ENCODE data around the gene SIMC1.

The SIMC1 gene

GRCh38 chr5:176371621-176372539, 133.7 kb downstream of the SIMC1 start:
- no peak overlapping the region for H3K4me3 ChIP-seq (ENCODE audit: low read depth in 1 of 2, low read length in 2 of 2)
- H3K27me3 ChIP-seq (ENCODE audit: low read depth, low read length), result no peaks in the 10 kb centered on the region
- no peak overlapping the region for H3K27ac ChIP-seq (ENCODE audit: low read length)
- no peaks in the 10 kb centered on the region for H3K9me3 ChIP-seq (ENCODE audit: control insufficient read depth in 1 of 2, low read length in 2 of 2)
- H3K36me3 ChIP-seq (ENCODE audit: control insufficient read depth in 1 of 2, insufficient read depth in 2 of 2, low read length in 2 of 2), result peaks cover 0 to 34% of the 10 kb centered on the region in 2 donors
- peaks cover 0 to 12% of the 10 kb centered on the region in 2 donors for H3K4me1 ChIP-seq (ENCODE audit: control insufficient read depth in 1 of 2, insufficient read depth in 2 of 2, low read length in 2 of 2)

DNA sequence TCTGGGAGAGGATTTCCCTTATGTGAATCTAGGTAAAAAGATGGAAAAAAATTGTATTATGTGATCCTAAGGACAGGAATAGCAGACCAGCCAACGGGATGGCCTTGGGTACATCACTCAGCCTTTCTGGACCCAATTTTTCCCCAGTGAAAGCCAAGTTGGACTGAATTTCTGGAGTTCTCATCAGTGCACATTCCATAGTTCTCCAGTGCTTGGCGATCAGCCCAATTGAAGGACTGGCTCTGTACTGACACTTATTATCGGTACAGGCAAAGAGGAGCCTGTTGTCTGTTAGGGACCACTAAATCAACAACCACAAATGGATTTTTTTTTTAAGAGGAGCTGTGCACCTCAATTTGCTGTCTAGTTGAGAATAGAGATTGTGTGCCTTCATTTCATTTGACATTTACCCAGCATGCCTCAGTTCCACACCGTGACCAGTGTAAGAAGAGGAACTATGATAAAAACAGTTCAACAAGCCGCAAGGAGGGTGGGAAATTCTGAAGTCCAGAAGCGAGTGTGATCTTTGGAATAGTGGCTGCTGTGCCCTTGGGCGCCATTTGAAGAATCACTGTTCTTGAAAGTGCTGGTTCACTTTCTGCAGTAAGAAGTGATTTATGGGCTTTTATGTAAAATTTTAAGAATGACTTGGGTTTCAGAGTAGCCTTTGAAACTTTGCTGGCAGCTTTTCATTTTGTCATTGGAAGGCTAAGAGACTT, 135.0 kb downstream of the SIMC1 start:
- Histone ChIP-seq H3K4me1 (ENCODE audit: control insufficient read depth in 1 of 2, insufficient read depth in 2 of 2, low read length in 2 of 2) (peaks cover 0 to 12% of the 10 kb centered on the region in 2 donors), H3K4me3 (ENCODE audit: low read depth in 1 of 2, low read length in 2 of 2) (no peak overlapping the region), H3K36me3 (ENCODE audit: control insufficient read depth in 1 of 2, insufficient read depth in 2 of 2, low read length in 2 of 2) (peaks cover 0 to 26% of the 10 kb centered on the region in 2 donors), H3K27ac (ENCODE audit: low read length) (no peak overlapping the region), H3K27me3 (ENCODE audit: low read depth, low read length) (no peaks in the 10 kb centered on the region), H3K9me3 (ENCODE audit: control insufficient read depth in 1 of 2, low read length in 2 of 2) (no peaks in the 10 kb centered on the region)

DNA sequence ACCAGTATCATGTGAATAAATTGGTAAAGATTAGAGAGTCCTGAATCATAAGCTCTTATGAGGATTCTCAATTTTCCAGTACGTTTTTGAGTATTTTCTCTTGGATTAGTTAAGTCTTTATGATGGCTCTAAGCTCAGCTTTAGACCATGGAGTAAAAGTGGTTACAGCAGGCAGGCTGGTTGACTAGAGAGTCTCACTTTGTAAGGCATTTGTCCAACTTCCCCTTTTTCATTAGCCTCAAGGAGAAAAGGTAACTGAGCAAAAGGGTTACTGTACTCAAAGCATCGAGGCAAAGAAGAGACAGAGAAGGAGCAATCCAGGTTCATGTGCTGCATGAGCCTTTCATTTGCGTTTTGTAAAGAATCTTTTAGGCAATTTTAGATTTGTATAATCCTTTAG, 141.7 kb downstream of the SIMC1 start:
- Histone ChIP-seq H3K9me3 (ENCODE audit: control insufficient read depth in 1 of 2, low read length in 2 of 2) (no peaks in the 10 kb centered on the region), H3K36me3 (ENCODE audit: control insufficient read depth in 1 of 2, insufficient read depth in 2 of 2, low read length in 2 of 2) (peaks cover 23 to 27% of the 10 kb centered on the region in 2 donors), H3K4me1 (ENCODE audit: control insufficient read depth in 1 of 2, insufficient read depth in 2 of 2, low read length in 2 of 2) (peaks cover 0 to 12% of the 10 kb centered on the region in 2 donors), H3K27me3 (ENCODE audit: low read depth, low read length) (no peaks in the 10 kb centered on the region), H3K4me3 (ENCODE audit: low read depth in 1 of 2, low read length in 2 of 2) (no peak overlapping the region), H3K27ac (ENCODE audit: low read length) (no peak overlapping the region)

- Histone ChIP-seq H3K36me3 (ENCODE audit: control insufficient read depth in 1 of 2, insufficient read depth in 2 of 2, low read length in 2 of 2) (peaks cover 34 to 36% of the 10 kb centered on the region in 2 donors), H3K4me1 (ENCODE audit: control insufficient read depth in 1 of 2, insufficient read depth in 2 of 2, low read length in 2 of 2) (peaks cover 0 to 12% of the 10 kb centered on the region in 2 donors), H3K27me3 (ENCODE audit: low read depth, low read length) (no peaks in the 10 kb centered on the region), H3K9me3 (ENCODE audit: control insufficient read depth in 1 of 2, low read length in 2 of 2) (no peaks in the 10 kb centered on the region), H3K4me3 (ENCODE audit: low read depth in 1 of 2, low read length in 2 of 2) (no peak overlapping the region), H3K27ac (ENCODE audit: low read length) (no peak overlapping the region)
Measured at GRCh38 chr5:176381423-176381822, 143.2 kb downstream of the SIMC1 start.

DNA sequence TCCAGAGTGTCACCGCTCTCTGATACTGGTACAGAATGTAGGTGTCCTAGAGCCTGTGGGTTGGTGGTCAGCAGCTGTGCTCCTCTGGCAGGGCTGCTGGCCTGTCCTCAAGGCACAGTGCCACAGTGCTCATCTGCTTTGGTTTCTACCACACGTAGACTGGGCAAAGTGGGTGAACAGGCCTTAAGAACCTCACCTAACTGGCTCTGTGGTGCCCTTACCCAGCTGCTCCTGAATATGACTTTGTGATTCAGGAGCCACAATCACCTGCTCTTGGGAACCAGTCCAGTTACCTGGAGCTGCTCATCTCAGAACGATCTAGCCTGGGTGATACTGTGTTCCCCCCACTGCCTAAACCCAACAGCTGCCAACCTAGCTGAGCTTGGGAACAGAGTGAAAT, 143.8 kb downstream of the SIMC1 start:
- H3K9me3 ChIP-seq (ENCODE audit: control insufficient read depth in 1 of 2, low read length in 2 of 2), result no peaks in the 10 kb centered on the region
- H3K27ac ChIP-seq (ENCODE audit: low read length), result no peak overlapping the region
- H3K4me1 ChIP-seq (ENCODE audit: control insufficient read depth in 1 of 2, insufficient read depth in 2 of 2, low read length in 2 of 2), result peaks cover 0 to 12% of the 10 kb centered on the region in 2 donors
- peaks cover 34 to 36% of the 10 kb centered on the region in 2 donors for H3K36me3 ChIP-seq (ENCODE audit: control insufficient read depth in 1 of 2, insufficient read depth in 2 of 2, low read length in 2 of 2)
- H3K27me3 ChIP-seq (ENCODE audit: low read depth, low read length), result no peaks in the 10 kb centered on the region
- H3K4me3 ChIP-seq (ENCODE audit: low read depth in 1 of 2, low read length in 2 of 2), result no peak overlapping the region

DNA sequence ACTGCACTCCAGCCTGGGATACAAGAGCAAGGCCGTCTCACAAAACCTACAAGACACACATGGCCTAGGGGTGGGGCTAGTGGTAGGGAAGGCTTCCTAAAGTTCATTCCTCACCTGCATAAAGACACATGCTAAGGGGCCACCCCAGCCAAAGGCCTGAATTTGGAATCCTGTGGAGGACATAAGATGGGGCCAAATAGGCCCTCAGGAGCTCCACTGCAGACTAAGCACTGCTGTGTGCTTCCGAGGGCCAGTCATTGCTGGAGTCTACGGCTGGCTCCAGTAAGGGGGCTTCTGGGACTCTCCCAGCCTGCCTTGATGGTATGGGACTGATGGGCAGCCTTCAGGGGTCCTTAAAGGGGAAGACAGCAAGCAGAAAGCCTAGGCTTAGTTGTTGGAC, 144.5 kb downstream of the SIMC1 start:
- no peaks in the 10 kb centered on the region for H3K9me3 ChIP-seq (ENCODE audit: control insufficient read depth in 1 of 2, low read length in 2 of 2)
- H3K36me3 ChIP-seq (ENCODE audit: control insufficient read depth in 1 of 2, insufficient read depth in 2 of 2, low read length in 2 of 2), result peaks cover 34 to 36% of the 10 kb centered on the region in 2 donors
- H3K27me3 ChIP-seq (ENCODE audit: low read depth, low read length), result no peaks in the 10 kb centered on the region
- H3K27ac ChIP-seq (ENCODE audit: low read length), result no peak overlapping the region
- peaks cover 0 to 19% of the 10 kb centered on the region in 2 donors for H3K4me1 ChIP-seq (ENCODE audit: control insufficient read depth in 1 of 2, insufficient read depth in 2 of 2, low read length in 2 of 2)
- no peak overlapping the region for H3K4me3 ChIP-seq (ENCODE audit: low read depth in 1 of 2, low read length in 2 of 2)

GRCh38 chr5:176383248-176383905, 145.2 kb downstream of the SIMC1 start:
- H3K9me3 ChIP-seq (ENCODE audit: control insufficient read depth in 1 of 2, low read length in 2 of 2), result no peaks in the 10 kb centered on the region
- H3K36me3 ChIP-seq (ENCODE audit: control insufficient read depth in 1 of 2, insufficient read depth in 2 of 2, low read length in 2 of 2), result peaks cover 34 to 36% of the 10 kb centered on the region in 2 donors
- no peak overlapping the region for H3K27ac ChIP-seq (ENCODE audit: low read length)
- H3K27me3 ChIP-seq (ENCODE audit: low read depth, low read length), result no peaks in the 10 kb centered on the region
- H3K4me3 ChIP-seq (ENCODE audit: low read depth in 1 of 2, low read length in 2 of 2), result no peak overlapping the region
- peaks cover 0 to 25% of the 10 kb centered on the region in 2 donors for H3K4me1 ChIP-seq (ENCODE audit: control insufficient read depth in 1 of 2, insufficient read depth in 2 of 2, low read length in 2 of 2)

- no peak overlapping the region for H3K4me3 ChIP-seq (ENCODE audit: low read depth in 1 of 2, low read length in 2 of 2)
- H3K27me3 ChIP-seq (ENCODE audit: low read depth, low read length), result no peaks in the 10 kb centered on the region
- no peak overlapping the region for H3K27ac ChIP-seq (ENCODE audit: low read length)
- H3K36me3 ChIP-seq (ENCODE audit: control insufficient read depth in 1 of 2, insufficient read depth in 2 of 2, low read length in 2 of 2), result peaks cover 34 to 36% of the 10 kb centered on the region in 2 donors
- no peaks in the 10 kb centered on the region for H3K9me3 ChIP-seq (ENCODE audit: control insufficient read depth in 1 of 2, low read length in 2 of 2)
- peaks cover 0 to 25% of the 10 kb centered on the region in 2 donors for H3K4me1 ChIP-seq (ENCODE audit: control insufficient read depth in 1 of 2, insufficient read depth in 2 of 2, low read length in 2 of 2)
Measured at GRCh38 chr5:176383961-176384360, 145.7 kb downstream of the SIMC1 start.

- Histone ChIP-seq H3K4me1 (ENCODE audit: control insufficient read depth in 1 of 2, insufficient read depth in 2 of 2, low read length in 2 of 2) (peaks cover 0 to 26% of the 10 kb centered on the region in 2 donors), H3K36me3 (ENCODE audit: control insufficient read depth in 1 of 2, insufficient read depth in 2 of 2, low read length in 2 of 2) (peaks cover 34 to 36% of the 10 kb centered on the region in 2 donors), H3K4me3 (ENCODE audit: low read depth in 1 of 2, low read length in 2 of 2) (no peak overlapping the region), H3K9me3 (ENCODE audit: control insufficient read depth in 1 of 2, low read length in 2 of 2) (no peaks in the 10 kb centered on the region), H3K27ac (ENCODE audit: low read length) (no peak overlapping the region), H3K27me3 (ENCODE audit: low read depth, low read length) (no peaks in the 10 kb centered on the region)
Measured at GRCh38 chr5:176384366-176384930, 146.2 kb downstream of the SIMC1 start.

DNA sequence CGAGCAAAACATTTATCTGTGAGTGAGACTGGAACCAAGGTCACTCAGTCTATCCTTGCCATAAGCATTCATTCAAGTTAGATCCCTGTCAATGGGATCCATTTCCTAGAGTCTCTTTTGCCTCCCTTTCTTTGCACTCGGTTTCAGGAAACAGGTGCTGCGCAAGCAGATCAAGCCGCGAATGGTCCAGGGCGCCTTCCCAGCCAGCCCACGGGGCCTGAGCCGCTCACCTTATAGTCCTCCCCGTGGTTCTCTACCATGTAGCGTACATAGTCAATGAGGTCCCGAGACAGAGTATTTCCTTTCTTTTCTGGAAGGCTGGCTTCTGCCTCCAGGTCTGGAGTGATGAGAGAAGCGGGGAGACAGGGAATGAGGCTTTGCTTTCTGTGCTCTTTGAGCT, 146.8 kb downstream of the SIMC1 start:
- peaks cover 0 to 31% of the 10 kb centered on the region in 2 donors for H3K4me1 ChIP-seq (ENCODE audit: control insufficient read depth in 1 of 2, insufficient read depth in 2 of 2, low read length in 2 of 2)
- no peaks in the 10 kb centered on the region for H3K9me3 ChIP-seq (ENCODE audit: control insufficient read depth in 1 of 2, low read length in 2 of 2)
- no peak overlapping the region for H3K27ac ChIP-seq (ENCODE audit: low read length)
- H3K27me3 ChIP-seq (ENCODE audit: low read depth, low read length), result no peaks in the 10 kb centered on the region
- H3K36me3 ChIP-seq (ENCODE audit: control insufficient read depth in 1 of 2, insufficient read depth in 2 of 2, low read length in 2 of 2), result peaks cover 34 to 36% of the 10 kb centered on the region in 2 donors
- no peak overlapping the region for H3K4me3 ChIP-seq (ENCODE audit: low read depth in 1 of 2, low read length in 2 of 2)

- H3K4me1 ChIP-seq (ENCODE audit: control insufficient read depth in 1 of 2, insufficient read depth in 2 of 2, low read length in 2 of 2), result peaks cover 0 to 28% of the 10 kb centered on the region in 2 donors
- H3K27ac ChIP-seq (ENCODE audit: low read length), result no peak overlapping the region
- H3K36me3 ChIP-seq (ENCODE audit: control insufficient read depth in 1 of 2, insufficient read depth in 2 of 2, low read length in 2 of 2), result peaks cover 39 to 42% of the 10 kb centered on the region in 2 donors
- no peak overlapping the region for H3K4me3 ChIP-seq (ENCODE audit: low read depth in 1 of 2, low read length in 2 of 2)
- no peaks in the 10 kb centered on the region for H3K27me3 ChIP-seq (ENCODE audit: low read depth, low read length)
- no peaks in the 10 kb centered on the region for H3K9me3 ChIP-seq (ENCODE audit: control insufficient read depth in 1 of 2, low read length in 2 of 2)
Measured at GRCh38 chr5:176386491-176386890, 148.3 kb downstream of the SIMC1 start.

All from muscle layer of duodenum (tissue), 2 donors.